OCI-LY7 (cell line): ENCODE results near the gene THOC1.

Source experiments
- CTCF ChIP-seq: fragments of 200-600 bp; sonication (generic); conservative IDR thresholded peaks from 2 replicates; pipeline ENCODE4 v1.5.1; 2014; ENCODE audit warnings: mild to moderate bottlenecking, antibody characterized with exemption, low read length, moderate library complexity, mixed read lengths
- EZH2phosphoT487 ChIP-seq: fragments of 200-600 bp; sonication (generic); IDR thresholded peaks from 2 replicates; pipeline ENCODE4 v1.6.1; 2018; ENCODE audit warnings: low read depth, borderline replicate concordance, mild to moderate bottlenecking, mixed run types, antibody characterized with exemption, low read length, moderate library complexity, mixed read lengths

GRCh38 chr18:316393-316792 lies 48.5 kb upstream of the THOC1 start:
- TF ChIP-seq CTCF: no peak
- TF ChIP-seq EZH2phosphoT487: no peak
